Karpas-422 (cell line): ENCODE results near the gene SPDL1. TPM values are rescaled to one million over a fixed set of nuclear protein-coding genes. Genes with fewer than 3 reads are reported as not detected.
"Not testable (repeated sequence)": the region's sequence is repeated elsewhere in the genome, so short reads cannot be mapped to it uniquely, and the experiment has no call there.

Experiments used
- DNase-seq: peaks from one replicate; pipeline ENCODE4 v3.0.0-alpha.2; 2015
- H2AFZ ChIP-seq: fragments of 200-600 bp; sonication (generic); 2 replicates; pipeline ENCODE4 v1.6.1; 2014; ENCODE audit warnings: antibody characterized with exemption, low read length, mixed read lengths
- H3K27ac ChIP-seq: fragments of 200-600 bp; sonication (generic); 2 replicates; pipeline ENCODE4 v1.5.1; 2014; ENCODE audit warnings: mild to moderate bottlenecking, low read length, moderate library complexity
- H3K27me3 ChIP-seq: fragments of 200-600 bp; sonication (generic); 2 replicates; pipeline ENCODE4 v1.6.1; 2014; ENCODE audit warnings: low read length, mixed read lengths
- H3K36me3 ChIP-seq: fragments of 200-600 bp; sonication (generic); 2 replicates; pipeline ENCODE4 v1.6.1; 2014; ENCODE audit warnings: low read length, mixed read lengths; ENCODE audit not compliant: insufficient read depth
- H3K4me1 ChIP-seq: fragments of 200-600 bp; sonication (generic); 2 replicates; pipeline ENCODE4 v1.6.1; 2014; ENCODE audit warnings: mild to moderate bottlenecking, low read length, mixed read lengths
- H3K4me2 ChIP-seq: fragments of 200-600 bp; sonication (generic); 2 replicates; pipeline ENCODE4 v1.6.1; 2014; ENCODE audit warnings: low read length, low read depth, mild to moderate bottlenecking; ENCODE audit not compliant: poor library complexity, severe bottlenecking
- H3K4me3 ChIP-seq: fragments of 200-600 bp; sonication (generic); 2 replicates; pipeline ENCODE4 v1.5.1; 2014; ENCODE audit warnings: mild to moderate bottlenecking, antibody characterized with exemption, low read length, mixed read lengths
- H3K79me2 ChIP-seq: fragments of 200-600 bp; sonication (generic); 2 replicates; pipeline ENCODE4 v1.6.1; 2014; ENCODE audit warnings: mild to moderate bottlenecking, low read length, mixed read lengths
- H3K9ac ChIP-seq: fragments of 200-600 bp; sonication (generic); 2 replicates; pipeline ENCODE4 v1.6.0; 2014; ENCODE audit warnings: low read length
- H3K9me2 ChIP-seq: fragments of 200-600 bp; sonication (generic), shearing (Covaris generic); replicated peaks from 2 replicates; pipeline ENCODE4 v1.6.0; 2014; ENCODE audit warnings: mild to moderate bottlenecking, low read length, moderate library complexity; ENCODE audit not compliant: insufficient read depth
- H3K9me3 ChIP-seq: fragments of 300-700, 200-600 bp; sonication (generic); 2 replicates; pipeline ENCODE4 v1.6.1; 2014; ENCODE audit warnings: low read length, mixed read lengths
- H4K20me1 ChIP-seq: fragments of 200-600 bp; sonication (generic); 2 replicates; pipeline ENCODE4 v1.6.1; 2014; ENCODE audit warnings: mild to moderate bottlenecking, antibody characterized with exemption, low read length, low read depth; ENCODE audit not compliant: insufficient read depth
- total RNA-seq: library from RNA; depleted of rRNA; stranded (reverse); fragments of >200 nt; shearing (Covaris generic); gene quantifications from 2 replicates; pipeline ENCODE4 v1.2.3, GENCODE V29; 2014; ENCODE audit warnings: low replicate concordance

SPDL1 gene
- total RNA-seq, 1 experiment from 2014 or later, result 28.3 TPM

- Histone ChIP-seq H3K9me2 (no peaks in the 10 kb centered on the region), H3K9ac (no peak overlapping the region), H4K20me1 (no peaks in the 10 kb centered on the region), H3K9me3 (no peaks in the 10 kb centered on the region), H2AFZ (no peak overlapping the region), H3K36me3 (peaks cover 44% of the 10 kb centered on the region), H3K4me1 (no peaks in the 10 kb centered on the region), H3K27ac (no peak overlapping the region), H3K4me3 (no peak overlapping the region), H3K79me2 (no peaks in the 10 kb centered on the region), H3K27me3 (no peaks in the 10 kb centered on the region), H3K4me2 (no peak overlapping the region)
- no peak for DNase-seq
These were observed 19.0 kb downstream of the SPDL1 start for GRCh38 chr5:169602535-169602934.

- Histone ChIP-seq H3K27ac (no peak overlapping the region), H3K27me3 (0 out of 2 replicates have a peak, but pooled peaks cover 3% of the 10 kb centered on the region), H3K4me3 (no peak overlapping the region), H4K20me1 (no peaks in the 10 kb centered on the region), H3K4me2 (no peak overlapping the region), H3K9me2 (no peaks in the 10 kb centered on the region), H3K9ac (no peak overlapping the region), H3K79me2 (no peaks in the 10 kb centered on the region), H2AFZ (no peak overlapping the region), H3K36me3 (peaks cover 10% of the 10 kb centered on the region), H3K4me1 (no peaks in the 10 kb centered on the region), H3K9me3 (no peaks in the 10 kb centered on the region)
- no peak for DNase-seq
These were observed 22.7 kb downstream of the SPDL1 start for GRCh38 chr5:169606279-169606678.

- no peaks in the 10 kb centered on the region for H4K20me1 ChIP-seq
- H3K27ac ChIP-seq, result no peak overlapping the region
- peaks cover 5% of the 10 kb centered on the region for H3K36me3 ChIP-seq
- no peak overlapping the region for H2AFZ ChIP-seq
- peak; percentile 23 for DNase-seq
- H3K9ac ChIP-seq, result no peak overlapping the region
- H3K9me2 ChIP-seq, result no peaks in the 10 kb centered on the region
- H3K4me2 ChIP-seq, result no peak overlapping the region
- H3K9me3 ChIP-seq, result no peaks in the 10 kb centered on the region
- H3K4me1 ChIP-seq, result no peaks in the 10 kb centered on the region
- H3K79me2 ChIP-seq, result no peaks in the 10 kb centered on the region
- 0 out of 2 replicates have a peak, but pooled peaks cover 3% of the 10 kb centered on the region for H3K27me3 ChIP-seq
- H3K4me3 ChIP-seq, result no peak overlapping the region
These were observed 24.3 kb downstream of the SPDL1 start for GRCh38 chr5:169607882-169608281.

GRCh38 chr5:169609716-169610115 lies 26.1 kb downstream of the SPDL1 start:
- Histone ChIP-seq H3K4me3 (no peak overlapping the region), H2AFZ (no peak overlapping the region), H3K36me3 (no peaks in the 10 kb centered on the region), H3K27ac (no peak overlapping the region), H3K9ac (no peak overlapping the region), H3K27me3 (0 out of 2 replicates have a peak, but pooled peaks cover 3% of the 10 kb centered on the region), H3K9me2 (no peaks in the 10 kb centered on the region), H3K79me2 (no peaks in the 10 kb centered on the region), H4K20me1 (no peaks in the 10 kb centered on the region), H3K4me1 (no peaks in the 10 kb centered on the region), H3K9me3 (no peaks in the 10 kb centered on the region), H3K4me2 (no peak overlapping the region)
- no peak for DNase-seq

- no peaks in the 10 kb centered on the region for H3K4me1 ChIP-seq
- no peak overlapping the region for H3K4me3 ChIP-seq
- no peaks in the 10 kb centered on the region for H4K20me1 ChIP-seq
- H2AFZ ChIP-seq, result no peak overlapping the region
- 0 out of 2 replicates have a peak, but pooled peaks cover 3% of the 10 kb centered on the region for H3K27me3 ChIP-seq
- no peak overlapping the region for H3K27ac ChIP-seq
- no peak overlapping the region for H3K9ac ChIP-seq
- no peaks in the 10 kb centered on the region for H3K9me3 ChIP-seq
- no peak for DNase-seq
- H3K4me2 ChIP-seq, result no peak overlapping the region
- no peaks in the 10 kb centered on the region for H3K36me3 ChIP-seq
- H3K9me2 ChIP-seq, result no peaks in the 10 kb centered on the region
- no peaks in the 10 kb centered on the region for H3K79me2 ChIP-seq
These were observed 27.0 kb downstream of the SPDL1 start for GRCh38 chr5:169610606-169611005.

GRCh38 chr5:169615561-169615960 lies 32.0 kb downstream of the SPDL1 start:
- no peaks in the 10 kb centered on the region for H3K36me3 ChIP-seq
- peak; percentile 19 for DNase-seq
- no peaks in the 10 kb centered on the region for H3K9me3 ChIP-seq
- H3K4me2 ChIP-seq, result no peak overlapping the region
- H3K4me3 ChIP-seq, result no peak overlapping the region
- H3K27ac ChIP-seq, result no peak overlapping the region
- no peaks in the 10 kb centered on the region for H3K9me2 ChIP-seq
- H3K27me3 ChIP-seq, result no peaks in the 10 kb centered on the region
- no peaks in the 10 kb centered on the region for H3K4me1 ChIP-seq
- no peaks in the 10 kb centered on the region for H4K20me1 ChIP-seq
- no peak overlapping the region for H3K9ac ChIP-seq
- H2AFZ ChIP-seq, result no peak overlapping the region
- H3K79me2 ChIP-seq, result no peaks in the 10 kb centered on the region

- not testable (repeated sequence) for H3K4me3 ChIP-seq, H3K36me3 ChIP-seq, H3K27me3 ChIP-seq, H3K9me3 ChIP-seq, H3K79me2 ChIP-seq, H4K20me1 ChIP-seq, H3K27ac ChIP-seq, H3K4me2 ChIP-seq, H3K9me2 ChIP-seq, H3K9ac ChIP-seq, H2AFZ ChIP-seq, H3K4me1 ChIP-seq
- DNase-seq, result peak; percentile 29
These were observed 40.7 kb downstream of the SPDL1 start for GRCh38 chr5:169624307-169624706.

GRCh38 chr5:169626779-169627178 lies 43.2 kb downstream of the SPDL1 start:
- Histone ChIP-seq H3K79me2 (no peaks in the 10 kb centered on the region), H2AFZ (no peak overlapping the region), H3K4me2 (no peak overlapping the region), H3K4me1 (no peaks in the 10 kb centered on the region), H3K9ac (no peak overlapping the region), H3K9me3 (no peaks in the 10 kb centered on the region), H3K4me3 (no peak overlapping the region), H3K9me2 (0 out of 2 replicates have a peak, but pooled peaks cover 3% of the 10 kb centered on the region), H3K36me3 (no peaks in the 10 kb centered on the region), H3K27ac (no peak overlapping the region), H4K20me1 (no peaks in the 10 kb centered on the region), H3K27me3 (no peaks in the 10 kb centered on the region)
- peak; percentile 15 for DNase-seq

GRCh38 chr5:169627551-169627950 lies 44.0 kb downstream of the SPDL1 start:
- Histone ChIP-seq H3K27me3 (no peaks in the 10 kb centered on the region; the same call in 1 of the 2 replicates), H3K9ac (no peak overlapping the region), H3K4me1 (no peaks in the 10 kb centered on the region), H3K27ac (no peak overlapping the region), H3K79me2 (no peaks in the 10 kb centered on the region), H3K9me2 (0 out of 2 replicates have a peak, but pooled peaks cover 3% of the 10 kb centered on the region), H3K9me3 (no peaks in the 10 kb centered on the region), H2AFZ (no peak overlapping the region), H3K4me3 (no peak overlapping the region), H3K4me2 (no peak overlapping the region), H3K36me3 (no peaks in the 10 kb centered on the region), H4K20me1 (no peaks in the 10 kb centered on the region)
- DNase-seq, result peak; percentile 9
